Ascending aorta (tissue), 2 donors: ENCODE data around the gene ZNF581. TPM values are rescaled to one million over a fixed set of nuclear protein-coding genes. Genes with fewer than 3 reads are reported as not detected.

Experiments
- DNase-seq, 2 donors: peaks; one replicate each; pipeline ENCODE4 v3.0.0-alpha.2; 2019; ENCODE audit warnings: low spot score in 2 of 2
- H3K27ac ChIP-seq, 2 donors: fragments of 200-600 bp; sonication (generic); one replicate each; pipeline ENCODE4 v1.5.1; 2016 to 2017; ENCODE audit warnings: mild to moderate bottlenecking in 1 of 2
- H3K27me3 ChIP-seq: fragments of 200-600 bp; sonication (generic); one replicate; pipeline ENCODE4 v1.5.1; 2017
- H3K36me3 ChIP-seq, 2 donors: fragments of 200-600 bp; sonication (generic); one replicate each; pipeline ENCODE4 v1.5.1; 2016
- H3K4me1 ChIP-seq, 2 donors: fragments of 200-600 bp; sonication (generic); one replicate each; pipeline ENCODE4 v1.5.1; 2016 to 2017; ENCODE audit warnings: mild to moderate bottlenecking in 1 of 2
- H3K4me3 ChIP-seq, 2 donors: fragments of 200-600 bp; sonication (generic); one replicate each; pipeline ENCODE4 v1.5.1; 2016 to 2017; ENCODE audit warnings: mild to moderate bottlenecking in 1 of 2
- H3K9me3 ChIP-seq, 2 donors: fragments of 200-600 bp; sonication (generic); one replicate each; pipeline ENCODE4 v1.5.1; 2016
- CTCF ChIP-seq, 3 experiments: fragments of 200-600 bp in 2 of 3; fragments of 450-650 bp in 1 of 3; sonication (generic) in 2 of 3; IDR thresholded peaks; one replicate each; pipeline ENCODE4 v1.5.1; 2016 to 2019; ENCODE audit warnings: antibody characterized with exemption in 3 of 3, mild to moderate bottlenecking in 1 of 3, moderate library complexity in 1 of 3
- intact Hi-C: fragments of 100-400 bp; cut with DNase I; formaldehyde crosslinking; loops from one replicate; pipeline ENCODE4 v1.15.1; 2023
- total RNA-seq: library from RNA; depleted of rRNA; stranded (reverse); fragments of >200 nt; gene quantifications from one replicate; pipeline ENCODE4 v1.1.0, GENCODE V29; 2016

ZNF581 gene
- total RNA-seq, 1 donor from 2014 or later: 12.1 TPM

GRCh38 chr19:55669418-55670279 is 26.2 kb downstream of the ZNF581 start:
- peaks cover 68 to 77% of the 10 kb centered on the region in 2 donors for H3K36me3 ChIP-seq
- H3K27me3 ChIP-seq: no peaks in the 10 kb centered on the region
- H3K4me1 ChIP-seq: peaks cover 0 to 4% of the 10 kb centered on the region in 2 donors
- no peak overlapping the region for H3K27ac ChIP-seq
- intact Hi-C loops: no loop called here
- no peak for TF ChIP-seq CTCF (IDR thresholded peaks at IDR 0.05)
- no peaks in the 10 kb centered on the region for H3K9me3 ChIP-seq
- DNase-seq: no peak
- no peak overlapping the region for H3K4me3 ChIP-seq

- no peaks in the 10 kb centered on the region for H3K27me3 ChIP-seq
- peaks cover 0 to 5% of the 10 kb centered on the region in 2 donors for H3K4me1 ChIP-seq
- no peak overlapping the region for H3K4me3 ChIP-seq
- H3K9me3 ChIP-seq: no peaks in the 10 kb centered on the region
- H3K36me3 ChIP-seq: peaks cover 64 to 72% of the 10 kb centered on the region in 2 donors
- intact Hi-C loops: no loop called here
- peak in 1 of 2 donors; percentile 76 for DNase-seq
- TF ChIP-seq CTCF (IDR thresholded peaks at IDR 0.05): no peak
- H3K27ac ChIP-seq: no peak overlapping the region
Observed at GRCh38 chr19:55670280-55671053, 27.0 kb downstream of the ZNF581 start.

- H3K36me3 ChIP-seq: peaks cover 59 to 66% of the 10 kb centered on the region in 2 donors
- peaks cover 0 to 9% of the 10 kb centered on the region in 2 donors for H3K4me1 ChIP-seq
- TF ChIP-seq CTCF (IDR thresholded peaks at IDR 0.05): no peak
- no peaks in the 10 kb centered on the region for H3K9me3 ChIP-seq
- no peak overlapping the region for H3K4me3 ChIP-seq
- no peak for DNase-seq
- no peak overlapping the region for H3K27ac ChIP-seq
- intact Hi-C loops: no loop called here
- H3K27me3 ChIP-seq: no peaks in the 10 kb centered on the region
Observed at GRCh38 chr19:55671054-55671378, 27.6 kb downstream of the ZNF581 start.

- no peak for TF ChIP-seq CTCF (IDR thresholded peaks at IDR 0.05)
- Histone ChIP-seq H3K27me3 (no peaks in the 10 kb centered on the region), H3K27ac (no peak overlapping the region), H3K4me1 (peaks cover 6 to 23% of the 10 kb centered on the region in 2 donors), H3K9me3 (no peaks in the 10 kb centered on the region), H3K4me3 (no peak overlapping the region), H3K36me3 (peaks cover 45 to 56% of the 10 kb centered on the region in 2 donors)
- intact Hi-C loops: no loop called here
- no peak for DNase-seq
Observed at GRCh38 chr19:55672418-55672817, 29.0 kb downstream of the ZNF581 start.

- H3K36me3 ChIP-seq: peaks cover 37 to 56% of the 10 kb centered on the region in 2 donors
- H3K4me3 ChIP-seq: no peak overlapping the region
- no peak for TF ChIP-seq CTCF (IDR thresholded peaks at IDR 0.05)
- H3K27me3 ChIP-seq: no peaks in the 10 kb centered on the region
- DNase-seq: no peak
- H3K27ac ChIP-seq: no peak overlapping the region
- intact Hi-C loops: no loop called here
- peaks cover 6 to 27% of the 10 kb centered on the region in 2 donors for H3K4me1 ChIP-seq
- no peaks in the 10 kb centered on the region for H3K9me3 ChIP-seq
Observed at GRCh38 chr19:55673465-55673864, 30.0 kb downstream of the ZNF581 start.
